SK-N-SH treated with all-trans-retinoic acid at 6 μM for 48 hours (cell line): ENCODE measurements around the gene SMIM38.

ENCODE experiments used
- GLIS3 ChIP-seq: fragments of 250-450 bp; sonication (Bioruptor Pico); IDR thresholded peaks from 2 replicates; pipeline ENCODE4 v1.5.0; 2020; ENCODE audit warnings: mild to moderate bottlenecking, moderate library complexity
- PPARA ChIP-seq: fragments of 250-450 bp; sonication (Bioruptor Pico); IDR thresholded peaks from 2 replicates; pipeline ENCODE4 v1.5.0; 2020; ENCODE audit warnings: mild to moderate bottlenecking, borderline replicate concordance
- SNAI2 ChIP-seq: fragments of 250-450 bp; sonication (Bioruptor Pico); IDR thresholded peaks from 2 replicates; pipeline ENCODE4 v1.5.0; 2020; ENCODE audit warnings: mild to moderate bottlenecking, moderate library complexity
- TOX ChIP-seq: fragments of 250-450 bp; sonication (Bioruptor Pico); IDR thresholded peaks from 2 replicates; pipeline ENCODE4 v1.8.0; 2021; ENCODE audit warnings: mild to moderate bottlenecking, moderate library complexity, borderline replicate concordance
- ZNF565 ChIP-seq: fragments of 450-650 bp; formaldehyde crosslinking; conservative IDR thresholded peaks from 2 replicates; pipeline ENCODE4 v1.5.0; 2020; ENCODE audit warnings: low read depth, mild to moderate bottlenecking, moderate library complexity

- no peak for TF ChIP-seq SNAI2 (CRISPR knock-in tag)
- TF ChIP-seq GLIS3 (CRISPR knock-in tag), result no peak
- no peak for TF ChIP-seq ZNF565 (CRISPR knock-in tag)
- TF ChIP-seq TOX (CRISPR knock-in tag), result no peak
- no peak for TF ChIP-seq PPARA
Observed at GRCh38 chr11:69132301-69132670, 23.4 kb upstream of the SMIM38 start.
